Skeletal muscle cell (primary cell): ENCODE measurements around the gene QDPR.

Source experiments
- DNase-seq: peaks from one replicate; pipeline ENCODE4 v3.0.0-alpha.2; 2010; ENCODE audit warnings: low read depth
- H3K4me3 ChIP-seq: 2 replicates; pipeline ENCODE4 v1.5.1; 2011; ENCODE audit warnings: low read depth, mild to moderate bottlenecking, control low read depth, low read length, moderate library complexity

Gene QDPR

GRCh38 chr4:17494258-17495190 is 17.4 kb downstream of the QDPR start:
- H3K4me3 ChIP-seq = no peak overlapping the region
- peak; percentile 70 for DNase-seq

- no peak overlapping the region for H3K4me3 ChIP-seq
- no peak for DNase-seq
Observed at GRCh38 chr4:17493619-17494018, 18.3 kb downstream of the QDPR start.

- no peak overlapping the region for H3K4me3 ChIP-seq
- no peak for DNase-seq
Observed at GRCh38 chr4:17492876-17493275, 19.0 kb downstream of the QDPR start.

GRCh38 chr4:17492058-17492741 is 19.7 kb downstream of the QDPR start:
- H3K4me3 ChIP-seq = no peak overlapping the region
- no peak for DNase-seq

GRCh38 chr4:17491196-17491595 is 20.7 kb downstream of the QDPR start:
- H3K4me3 ChIP-seq = no peak overlapping the region
- no peak for DNase-seq

GRCh38 chr4:17490575-17491059 is 21.3 kb downstream of the QDPR start:
- no peak overlapping the region for H3K4me3 ChIP-seq
- no peak for DNase-seq

- no peak for DNase-seq
- no peak overlapping the region for H3K4me3 ChIP-seq
Observed at GRCh38 chr4:17489721-17490120, 22.2 kb downstream of the QDPR start.

- H3K4me3 ChIP-seq = no peak overlapping the region
- no peak for DNase-seq
Observed at GRCh38 chr4:17489123-17489522, 22.8 kb downstream of the QDPR start.

GRCh38 chr4:17482716-17483115 is 29.2 kb downstream of the QDPR start:
- DNase-seq = no peak
- H3K4me3 ChIP-seq = no peak overlapping the region

GRCh38 chr4:17480955-17481354 is 30.9 kb downstream of the QDPR start:
- no peak for DNase-seq
- H3K4me3 ChIP-seq = no peak overlapping the region

- no peak for DNase-seq
- no peak overlapping the region for H3K4me3 ChIP-seq
Observed at GRCh38 chr4:17480210-17480927, 31.5 kb downstream of the QDPR start.

- no peak for DNase-seq
- no peak overlapping the region for H3K4me3 ChIP-seq
Observed at GRCh38 chr4:17477774-17478472, 34.0 kb downstream of the QDPR start.

GRCh38 chr4:17476853-17477252 is 35.0 kb downstream of the QDPR start:
- DNase-seq = no peak

GRCh38 chr4:17475481-17475880 is 36.4 kb downstream of the QDPR start:
- DNase-seq = no peak
- H3K4me3 ChIP-seq = no peak overlapping the region

More at GRCh38 chr4:17476853-17477252, 35.0 kb downstream of the QDPR start:
- no peak overlapping the region for H3K4me3 ChIP-seq

- no peak for DNase-seq
- no peak overlapping the region for H3K4me3 ChIP-seq
Observed at GRCh38 chr4:17469931-17470674, 41.8 kb downstream of the QDPR start.

- DNase-seq = peak; percentile 15
Observed at GRCh38 chr4:17468619-17469221, 43.2 kb downstream of the QDPR start.

GRCh38 chr4:17463606-17464005 is 48.3 kb downstream of the QDPR start:
- no peak overlapping the region for H3K4me3 ChIP-seq
- no peak for DNase-seq

More at GRCh38 chr4:17468619-17469221, 43.2 kb downstream of the QDPR start:
- no peak overlapping the region for H3K4me3 ChIP-seq

- DNase-seq = no peak
- no peak overlapping the region for H3K4me3 ChIP-seq
Observed at GRCh38 chr4:17450269-17450804, 61.6 kb downstream of the QDPR start.
